Measurements from ENCODE around the gene SERINC3. TPM values are rescaled to one million over a fixed set of nuclear protein-coding genes. Genes with fewer than 3 reads are reported as not detected.

The SERINC3 gene
- total and polyA plus RNA-seq, 2 experiments from 2014 or later, result 18.1 to 33.0 TPM

GRCh38 chr20:44547419-44547818 lies 25.5 kb upstream of the SERINC3 start:
- H3K79me2 ChIP-seq (replicated peaks; ENCODE audit: insufficient read depth), result 0 out of 2 replicates have a peak, but pooled peaks cover 4% of the 10 kb centered on the region
- H3K4me1 ChIP-seq (ENCODE audit: insufficient read depth), result no peaks in the 10 kb centered on the region
- no peak overlapping the region for H3K4me3 ChIP-seq
- Mint-ChIP-seq H3K4me1 (peaks cover 2% of the 10 kb centered on the region; the same call in 1 of the 3 replicates), H3K27ac (no peak overlapping the region), H3K4me3 (no peak overlapping the region), H3K36me3 (ENCODE audit: low read depth) (no peaks in the 10 kb centered on the region), H3K27me3 (ENCODE audit: insufficient read depth, low read depth, poor library complexity) (peaks cover 4% of the 10 kb centered on the region), H3K9me3 (no peaks in the 10 kb centered on the region)
- H3K9me2 ChIP-seq (ENCODE audit: insufficient read depth), result no peaks in the 10 kb centered on the region
- ATAC-seq, result no peak
- no peak for TF ChIP-seq ZNF114 (CRISPR knock-in tag; IDR thresholded peaks at IDR 0.05)
- no peak for TF ChIP-seq CTCF (conservative IDR thresholded peaks at IDR 0.05; ENCODE audit: low read depth in 2 of 2)
- TF ChIP-seq EZH2 (IDR thresholded peaks at IDR 0.05; ENCODE audit: low read depth, unreplicated experiment), result no peak
- no peak for TF ChIP-seq NANOG (IDR thresholded peaks at IDR 0.05; ENCODE audit: borderline replicate concordance)
- TF ChIP-seq ZNF331 (CRISPR knock-in tag; IDR thresholded peaks at IDR 0.05; ENCODE audit: low read depth), result no peak
- TF ChIP-seq POLR2AphosphoS5 (IDR thresholded peaks at IDR 0.05; ENCODE audit: low read depth), result no peak
- no peak for TF ChIP-seq ZNF462 (CRISPR knock-in tag; IDR thresholded peaks at IDR 0.05)
- H3K4me2 ChIP-seq, result no peak overlapping the region
- H3K27ac ChIP-seq (ENCODE audit: low read depth), result no peak overlapping the region
- H3F3A ChIP-seq (replicated peaks; ENCODE audit: low read depth), result no peaks in the 10 kb centered on the region
- no peaks in the 10 kb centered on the region; the same call in none of the 2 replicates for H4K20me1 ChIP-seq (replicated peaks; ENCODE audit: insufficient read depth)
- DNase-seq (ENCODE audit: low spot score), result no peak
- H3K27me3 ChIP-seq (ENCODE audit: insufficient read depth), result no peaks in the 10 kb centered on the region
- no peaks in the 10 kb centered on the region for H3K36me3 ChIP-seq (ENCODE audit: insufficient read depth)
- no peak overlapping the region for H2AFZ ChIP-seq

Measured in GM23338 (cell line).